Measurements from ENCODE around the gene GPR108. TPM values are rescaled to one million over a fixed set of nuclear protein-coding genes. Genes with fewer than 3 reads are reported as not detected.

The GPR108 gene
- polyA plus RNA-seq, 1 of the 3 experiments (the other 2 are of a cell fraction), result 54.2 TPM

DNA sequence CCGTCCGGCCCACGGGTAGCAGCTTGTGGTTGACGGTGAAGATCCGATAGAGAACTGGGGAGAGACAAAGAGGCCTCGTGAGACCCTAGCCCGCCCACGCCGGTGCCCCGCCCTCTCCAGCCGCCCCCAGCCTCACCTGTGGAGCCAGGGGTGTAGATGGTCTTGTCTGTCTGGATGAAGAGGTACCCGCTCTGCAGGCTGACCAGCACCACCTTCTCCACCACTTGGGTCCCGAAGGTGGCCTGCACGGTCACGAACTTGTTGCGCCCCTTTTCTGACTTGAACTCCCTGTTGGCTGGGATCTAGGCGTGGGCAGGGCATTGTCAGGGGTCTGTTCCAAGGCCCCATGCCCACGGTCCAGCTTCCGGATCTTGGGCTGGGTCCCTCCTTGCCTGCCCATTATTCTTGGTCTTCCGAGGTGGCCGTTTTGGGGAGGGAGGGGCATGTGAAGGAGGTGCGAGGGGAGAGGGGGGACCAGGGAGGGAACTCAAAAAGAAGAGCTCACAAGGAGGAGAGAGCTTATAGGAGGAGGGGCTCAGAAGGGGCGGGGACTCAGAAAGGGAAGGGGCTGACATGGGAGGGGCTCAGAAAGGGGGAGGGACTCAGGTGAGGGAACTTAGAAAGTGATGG lies 19.2 kb downstream of the GPR108 start:
- H3K9me3 ChIP-seq, result no peaks in the 10 kb centered on the region
- no peaks in the 10 kb centered on the region for H3K9me2 ChIP-seq
- no peaks in the 10 kb centered on the region for H3K79me2 ChIP-seq (ENCODE audit: insufficient read depth)
- no peaks in the 10 kb centered on the region for H3K4me1 ChIP-seq (ENCODE audit: control insufficient read depth in 1 of 2, insufficient read depth in 2 of 2, low read depth in 1 of 2, low read length in 1 of 2)
- DNase-seq, result no peak
- CTCF ChIA-PET, result no interaction called here
- H3K9ac ChIP-seq, result no peak overlapping the region
- H4K20me1 ChIP-seq (ENCODE audit: insufficient read depth), result no peaks in the 10 kb centered on the region
- no peak overlapping the region for H3K4me3 ChIP-seq (ENCODE audit: low read depth in 2 of 2, low read length in 1 of 2)
- TF ChIP-seq RFX5 (IDR thresholded peaks at IDR 0.05; ENCODE audit: low read length), result no peak
- 46% methylated on average over 20 of the region's 23 CpGs for WGBS (ENCODE audit: low lambda C conversion rate)
- peaks cover 6% of the 10 kb centered on the region for H3F3A ChIP-seq (replicated peaks; ENCODE audit: insufficient read depth)
- no peak overlapping the region for H3K27ac ChIP-seq (ENCODE audit: low read depth in 2 of 2, low read length in 1 of 2)
- no peak overlapping the region for H2AFZ ChIP-seq (ENCODE audit: low read depth)
- no peak overlapping the region for H3K4me2 ChIP-seq
- POLR2A ChIA-PET, result no interaction called here
- peaks cover 27% of the 10 kb centered on the region for H3K27me3 ChIP-seq (ENCODE audit: insufficient read depth)
- no peaks in the 10 kb centered on the region for H3K36me3 ChIP-seq (replicated peaks in 1 of 2; ENCODE audit: control insufficient read depth in 1 of 2, insufficient read depth in 2 of 2, low read length in 1 of 2)

DNA sequence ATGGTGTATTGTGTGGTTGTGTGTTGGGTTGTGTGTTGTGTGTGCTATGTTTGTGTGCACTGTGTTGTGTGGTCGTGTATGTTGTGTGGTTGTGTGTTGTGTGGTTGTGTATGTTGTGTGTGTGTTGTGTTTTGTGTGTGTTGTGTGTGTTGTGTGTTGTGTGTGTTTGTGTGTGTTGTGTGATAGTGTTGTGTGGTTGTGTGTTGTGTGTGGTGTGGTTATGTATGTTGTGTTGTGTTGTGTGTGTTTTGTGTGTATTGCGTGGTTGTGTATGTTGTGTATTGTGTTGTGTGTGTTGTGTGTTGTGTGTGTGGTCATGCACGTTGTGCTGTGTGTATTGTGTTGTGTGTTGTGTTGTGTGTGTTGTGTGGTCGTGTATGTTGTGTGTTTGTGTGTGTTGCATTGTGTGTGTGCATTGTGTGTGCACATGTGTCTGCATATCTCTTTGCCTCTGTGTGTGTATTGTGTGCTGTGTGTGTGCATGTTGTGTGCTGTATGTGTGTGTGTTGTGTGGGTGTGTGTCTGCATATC lies 19.9 kb downstream of the GPR108 start:
- Histone ChIP-seq H3K9me2 (no peaks in the 10 kb centered on the region), H3K79me2 (ENCODE audit: insufficient read depth) (no peaks in the 10 kb centered on the region), H3K9me3 (no peaks in the 10 kb centered on the region), H3K9ac (no peak overlapping the region), H2AFZ (ENCODE audit: low read depth) (no peak overlapping the region), H4K20me1 (ENCODE audit: insufficient read depth) (no peaks in the 10 kb centered on the region), H3K36me3 (replicated peaks in 1 of 2; ENCODE audit: control insufficient read depth in 1 of 2, insufficient read depth in 2 of 2, low read length in 1 of 2) (no peaks in the 10 kb centered on the region), H3K4me2 (no peak overlapping the region), H3F3A (replicated peaks; ENCODE audit: insufficient read depth) (peaks cover 6% of the 10 kb centered on the region), H3K27ac (ENCODE audit: low read depth in 2 of 2, low read length in 1 of 2) (no peak overlapping the region), H3K4me3 (ENCODE audit: low read depth in 2 of 2, low read length in 1 of 2) (no peak overlapping the region), H3K27me3 (ENCODE audit: insufficient read depth) (peaks cover 23% of the 10 kb centered on the region), H3K4me1 (ENCODE audit: control insufficient read depth in 1 of 2, insufficient read depth in 2 of 2, low read depth in 1 of 2, low read length in 1 of 2) (no peaks in the 10 kb centered on the region)
- CTCF ChIA-PET, result no interaction called here
- DNase-seq, result no peak
- TF ChIP-seq SIN3A (IDR thresholded peaks at IDR 0.05; ENCODE audit: borderline replicate concordance, low read depth, low read length) (no peak), FOXM1 (IDR thresholded peaks at IDR 0.05; ENCODE audit: low read depth) (no peak), EZH2phosphoT487 (IDR thresholded peaks at IDR 0.05; ENCODE audit: borderline replicate concordance, low read depth) (no peak), TCF12 (IDR thresholded peaks at IDR 0.05) (no peak), NFIC (IDR thresholded peaks at IDR 0.05; ENCODE audit: borderline replicate concordance) (no peak), MXI1 (IDR thresholded peaks at IDR 0.05; ENCODE audit: low read depth, low read length) (no peak), SMC3 (IDR thresholded peaks at IDR 0.05; ENCODE audit: low read depth, low read length) (no peak), TAF1 (IDR thresholded peaks at IDR 0.05; ENCODE audit: borderline replicate concordance, low read depth, low read length) (no peak), RAD21 (IDR thresholded peaks at IDR 0.05; ENCODE audit: low read length) (no peak), USF2 (IDR thresholded peaks at IDR 0.05; ENCODE audit: borderline replicate concordance, low read depth, low read length) (no peak), RCOR1 (IDR thresholded peaks at IDR 0.05; ENCODE audit: low read length) (no peak), EP300 (IDR thresholded peaks at IDR 0.05; ENCODE audit: borderline replicate concordance in 1 of 2, low read depth in 1 of 2, low read length in 1 of 2) (no peak), MEF2A (IDR thresholded peaks at IDR 0.05; ENCODE audit: borderline replicate concordance, low read depth) (no peak), FOXJ3 (CRISPR knock-in tag; IDR thresholded peaks at IDR 0.05) (no peak), PBX3 (IDR thresholded peaks at IDR 0.05) (no peak)
- TF ChIP-seq, protein P1, sequence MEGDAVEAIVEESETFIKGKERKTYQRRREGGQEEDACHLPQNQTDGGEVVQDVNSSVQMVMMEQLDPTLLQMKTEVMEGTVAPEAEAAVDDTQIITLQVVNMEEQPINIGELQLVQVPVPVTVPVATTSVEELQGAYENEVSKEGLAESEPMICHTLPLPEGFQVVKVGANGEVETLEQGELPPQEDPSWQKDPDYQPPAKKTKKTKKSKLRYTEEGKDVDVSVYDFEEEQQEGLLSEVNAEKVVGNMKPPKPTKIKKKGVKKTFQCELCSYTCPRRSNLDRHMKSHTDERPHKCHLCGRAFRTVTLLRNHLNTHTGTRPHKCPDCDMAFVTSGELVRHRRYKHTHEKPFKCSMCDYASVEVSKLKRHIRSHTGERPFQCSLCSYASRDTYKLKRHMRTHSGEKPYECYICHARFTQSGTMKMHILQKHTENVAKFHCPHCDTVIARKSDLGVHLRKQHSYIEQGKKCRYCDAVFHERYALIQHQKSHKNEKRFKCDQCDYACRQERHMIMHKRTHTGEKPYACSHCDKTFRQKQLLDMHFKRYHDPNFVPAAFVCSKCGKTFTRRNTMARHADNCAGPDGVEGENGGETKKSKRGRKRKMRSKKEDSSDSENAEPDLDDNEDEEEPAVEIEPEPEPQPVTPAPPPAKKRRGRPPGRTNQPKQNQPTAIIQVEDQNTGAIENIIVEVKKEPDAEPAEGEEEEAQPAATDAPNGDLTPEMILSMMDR (IDR thresholded peaks at IDR 0.05), result no peak
- TF ChIP-seq, protein P2, sequence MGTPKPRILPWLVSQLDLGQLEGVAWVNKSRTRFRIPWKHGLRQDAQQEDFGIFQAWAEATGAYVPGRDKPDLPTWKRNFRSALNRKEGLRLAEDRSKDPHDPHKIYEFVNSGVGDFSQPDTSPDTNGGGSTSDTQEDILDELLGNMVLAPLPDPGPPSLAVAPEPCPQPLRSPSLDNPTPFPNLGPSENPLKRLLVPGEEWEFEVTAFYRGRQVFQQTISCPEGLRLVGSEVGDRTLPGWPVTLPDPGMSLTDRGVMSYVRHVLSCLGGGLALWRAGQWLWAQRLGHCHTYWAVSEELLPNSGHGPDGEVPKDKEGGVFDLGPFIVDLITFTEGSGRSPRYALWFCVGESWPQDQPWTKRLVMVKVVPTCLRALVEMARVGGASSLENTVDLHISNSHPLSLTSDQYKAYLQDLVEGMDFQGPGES (IDR thresholded peaks at IDR 0.05; ENCODE audit: low read depth, low read length), result no peak
- WGBS (ENCODE audit: low lambda C conversion rate), result 47% methylated on average over 4 of the region's 4 CpGs
- POLR2A ChIA-PET, result no interaction called here

Data from SK-N-SH (cell line).